Measurements from ENCODE around the gene CEBPE.

DNA sequence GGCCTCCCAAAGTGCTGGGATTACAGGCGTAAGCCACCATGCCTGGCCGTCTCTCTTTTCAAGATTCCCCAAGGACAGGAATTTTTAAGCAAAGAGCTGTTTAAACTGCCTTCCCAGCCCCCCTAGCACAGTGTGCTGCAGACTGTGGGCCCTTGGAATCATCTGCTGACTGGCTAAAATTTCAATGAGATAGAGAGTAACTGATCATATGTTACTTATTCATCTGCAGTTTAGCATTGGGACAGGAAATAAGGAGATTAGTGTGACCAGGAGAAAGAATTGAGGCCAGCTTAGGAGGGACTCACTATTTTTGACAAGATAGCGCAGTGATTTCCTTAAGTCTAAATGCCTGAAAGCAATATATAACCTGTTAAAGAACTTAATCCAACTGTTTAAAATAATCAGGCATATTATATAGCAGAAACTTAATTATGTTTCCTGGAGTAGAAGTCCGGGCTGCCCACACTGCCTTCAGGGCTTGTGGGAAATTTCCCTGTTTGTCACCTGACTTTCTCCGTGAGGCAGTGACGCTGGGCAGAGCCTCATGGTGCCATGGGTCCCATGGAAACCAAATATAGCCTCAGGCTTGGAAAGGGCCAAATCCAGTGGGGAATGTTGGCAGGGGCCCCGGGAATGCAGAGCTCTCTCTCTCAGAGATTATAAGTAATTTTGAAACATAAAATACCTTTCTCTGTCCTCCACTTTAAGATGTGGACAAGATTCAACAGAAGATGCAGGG is 22.8 kb upstream of the CEBPE start:
- no peak for TF ChIP-seq POLR2A (IDR thresholded peaks at IDR 0.05)
- TF ChIP-seq, protein P1, sequence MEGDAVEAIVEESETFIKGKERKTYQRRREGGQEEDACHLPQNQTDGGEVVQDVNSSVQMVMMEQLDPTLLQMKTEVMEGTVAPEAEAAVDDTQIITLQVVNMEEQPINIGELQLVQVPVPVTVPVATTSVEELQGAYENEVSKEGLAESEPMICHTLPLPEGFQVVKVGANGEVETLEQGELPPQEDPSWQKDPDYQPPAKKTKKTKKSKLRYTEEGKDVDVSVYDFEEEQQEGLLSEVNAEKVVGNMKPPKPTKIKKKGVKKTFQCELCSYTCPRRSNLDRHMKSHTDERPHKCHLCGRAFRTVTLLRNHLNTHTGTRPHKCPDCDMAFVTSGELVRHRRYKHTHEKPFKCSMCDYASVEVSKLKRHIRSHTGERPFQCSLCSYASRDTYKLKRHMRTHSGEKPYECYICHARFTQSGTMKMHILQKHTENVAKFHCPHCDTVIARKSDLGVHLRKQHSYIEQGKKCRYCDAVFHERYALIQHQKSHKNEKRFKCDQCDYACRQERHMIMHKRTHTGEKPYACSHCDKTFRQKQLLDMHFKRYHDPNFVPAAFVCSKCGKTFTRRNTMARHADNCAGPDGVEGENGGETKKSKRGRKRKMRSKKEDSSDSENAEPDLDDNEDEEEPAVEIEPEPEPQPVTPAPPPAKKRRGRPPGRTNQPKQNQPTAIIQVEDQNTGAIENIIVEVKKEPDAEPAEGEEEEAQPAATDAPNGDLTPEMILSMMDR (IDR thresholded peaks at IDR 0.05), result no peak
